ENCODE measurements around the gene AXIN2.
"Not testable (repeated sequence)": the region's sequence is repeated elsewhere in the genome, so short reads cannot be mapped to it uniquely, and the experiment has no call there.

The AXIN2 gene

GRCh38 chr17:65533852-65534457 is 27.5 kb downstream of the AXIN2 start:
- DNase-seq: no peak

- DNase-seq: no peak
Measured at GRCh38 chr17:65533056-65533745, 28.2 kb downstream of the AXIN2 start.

- no peak for DNase-seq
Measured at GRCh38 chr17:65532101-65532890, 29.2 kb downstream of the AXIN2 start.

- DNase-seq: no peak
Measured at GRCh38 chr17:65531256-65532100, 30.0 kb downstream of the AXIN2 start.

- DNase-seq: no peak
Measured at GRCh38 chr17:65530523-65531255, 30.8 kb downstream of the AXIN2 start.

GRCh38 chr17:65529761-65530522 is 31.5 kb downstream of the AXIN2 start:
- DNase-seq: no peak

- DNase-seq: no peak
Measured at GRCh38 chr17:65529040-65529633, 32.3 kb downstream of the AXIN2 start.

GRCh38 chr17:65527857-65528591 is 33.4 kb downstream of the AXIN2 start:
- DNase-seq: no peak

GRCh38 chr17:65527381-65527780 is 34.1 kb downstream of the AXIN2 start:
- DNase-seq: no peak

GRCh38 chr17:65526854-65527253 is 34.6 kb downstream of the AXIN2 start:
- DNase-seq: not testable (repeated sequence)

- no peak for DNase-seq
Measured at GRCh38 chr17:65523853-65524664, 37.4 kb downstream of the AXIN2 start.

- DNase-seq: no peak
Measured at GRCh38 chr17:65523411-65523810, 38.0 kb downstream of the AXIN2 start.

GRCh38 chr17:65522751-65523404 is 38.6 kb downstream of the AXIN2 start:
- no peak for DNase-seq

- no peak for DNase-seq
Measured at GRCh38 chr17:65519462-65519861, 42.0 kb downstream of the AXIN2 start.

GRCh38 chr17:65518256-65518655 is 43.2 kb downstream of the AXIN2 start:
- DNase-seq: no peak

GRCh38 chr17:65515959-65516948 is 45.2 kb downstream of the AXIN2 start:
- no peak for DNase-seq

GRCh38 chr17:65515512-65515911 is 45.9 kb downstream of the AXIN2 start:
- no peak for DNase-seq

GRCh38 chr17:65514541-65514940 is 46.9 kb downstream of the AXIN2 start:
- no peak for DNase-seq
